Measurements from ENCODE around the gene WDR7.

The WDR7 gene

GRCh38 chr18:56888978-56889377 lies 237.8 kb downstream of the WDR7 start:
- TF ChIP-seq CTCF (IDR thresholded peaks at IDR 0.05; ENCODE audit: low read length, missing control alignments), result no peak
- no peak for DNase-seq (ENCODE audit: low read depth)
- H3K4me3 ChIP-seq (replicated peaks; ENCODE audit: low read depth, low read length), result no peak overlapping the region

- no peak for TF ChIP-seq CTCF (IDR thresholded peaks at IDR 0.05; ENCODE audit: low read length, missing control alignments)
- no peak overlapping the region for H3K4me3 ChIP-seq (replicated peaks; ENCODE audit: low read depth, low read length)
- DNase-seq (ENCODE audit: low read depth), result no peak
Observed at GRCh38 chr18:56889621-56890020, 238.5 kb downstream of the WDR7 start.

- DNase-seq (ENCODE audit: low read depth), result peak; percentile 81
- no peak overlapping the region for H3K4me3 ChIP-seq (replicated peaks; ENCODE audit: low read depth, low read length)
- no peak for TF ChIP-seq CTCF (IDR thresholded peaks at IDR 0.05; ENCODE audit: low read length, missing control alignments)
Observed at GRCh38 chr18:56890632-56891031, 239.5 kb downstream of the WDR7 start.

- no peak overlapping the region for H3K4me3 ChIP-seq (replicated peaks; ENCODE audit: low read depth, low read length)
- no peak for DNase-seq (ENCODE audit: low read depth)
- no peak for TF ChIP-seq CTCF (IDR thresholded peaks at IDR 0.05; ENCODE audit: low read length, missing control alignments)
Observed at GRCh38 chr18:56891116-56891515, 240.0 kb downstream of the WDR7 start.

- DNase-seq (ENCODE audit: low read depth), result no peak
- TF ChIP-seq CTCF (IDR thresholded peaks at IDR 0.05; ENCODE audit: low read length, missing control alignments), result no peak
- H3K4me3 ChIP-seq (replicated peaks; ENCODE audit: low read depth, low read length), result no peak overlapping the region
Observed at GRCh38 chr18:56891870-56892269, 240.7 kb downstream of the WDR7 start.

- no peak for TF ChIP-seq CTCF (IDR thresholded peaks at IDR 0.05; ENCODE audit: low read length, missing control alignments)
- H3K4me3 ChIP-seq (replicated peaks; ENCODE audit: low read depth, low read length), result no peak overlapping the region
- DNase-seq (ENCODE audit: low read depth), result no peak
Observed at GRCh38 chr18:56897122-56897521, 246.0 kb downstream of the WDR7 start.

- no peak for DNase-seq (ENCODE audit: low read depth)
- no peak for TF ChIP-seq CTCF (IDR thresholded peaks at IDR 0.05; ENCODE audit: low read length, missing control alignments)
- no peak overlapping the region for H3K4me3 ChIP-seq (replicated peaks; ENCODE audit: low read depth, low read length)
Observed at GRCh38 chr18:56899660-56900059, 248.5 kb downstream of the WDR7 start.

Data from fibroblast of pulmonary artery (primary cell).